22Rv1 (cell line): ENCODE measurements around the gene GPD1.
"Not testable (repeated sequence)": the region's sequence is repeated elsewhere in the genome, so short reads cannot be mapped to it uniquely, and the experiment has no call there.

Experiments used
- CTCF ChIP-seq: fragments of 450-650 bp; IDR thresholded peaks from 2 replicates; pipeline ENCODE4 v1.5.1; 2017; ENCODE audit warnings: mild to moderate bottlenecking
- ZFX ChIP-seq: fragments of 450-650 bp; IDR thresholded peaks from 2 replicates; pipeline ENCODE4 v1.6.1; 2017; ENCODE audit warnings: antibody characterized with exemption, borderline replicate concordance

GRCh38 chr12:50148011-50148410 is 44.2 kb downstream of the GPD1 start:
- not testable (repeated sequence) for TF ChIP-seq CTCF, ZFX
